ENCODE data around the gene CMIP. TPM values are rescaled to one million over a fixed set of nuclear protein-coding genes. Genes with fewer than 3 reads are reported as not detected.

CMIP gene
- total and polyA plus RNA-seq, 3 experiments from 2014 or later, result 1.0 to 24.4 (median 23.6) TPM

- Histone ChIP-seq H3K27ac (ENCODE audit: low read depth, low read length) (no peak overlapping the region), H3K36me3 (ENCODE audit: insufficient read depth, low read length) (peaks cover 7% of the 10 kb centered on the region), H3K4me3 (ENCODE audit: low read length) (no peak overlapping the region), H3K27me3 (ENCODE audit: insufficient read depth, low read length, poor library complexity, severe bottlenecking) (no peaks in the 10 kb centered on the region), H3K4me1 (ENCODE audit: insufficient read depth, low read length) (peaks cover 28% of the 10 kb centered on the region), H3K9me3 (ENCODE audit: low read length) (no peaks in the 10 kb centered on the region)
- Mint-ChIP-seq H3K27ac (peak overlapping the region in 6 of 8 donors; percentile 45 to 87 (median 72)), H3K36me3 (peaks cover 0 to 48% (median 3%) of the 10 kb centered on the region in 3 donors), H3K4me3 (no peak overlapping the region), H3K4me1 (peaks cover 21 to 23% (median 23%) of the 10 kb centered on the region in 3 donors), H3K9me3 (no peaks in the 10 kb centered on the region), H3K27me3 (no peaks in the 10 kb centered on the region)
- ChIA-PET POLR2A (no interaction called here), CTCF (interaction anchor here (1.0 to 5.5 kb wide), 7 partner anchors 16 to 217 kb away, joined by 3 to 33 read pairs (median 4); no protein-coding TSS in a partner anchor)
- no peak for DNase-seq
Measured at GRCh38 chr16:81620796-81621195, 176.2 kb downstream of the CMIP start.

DNA sequence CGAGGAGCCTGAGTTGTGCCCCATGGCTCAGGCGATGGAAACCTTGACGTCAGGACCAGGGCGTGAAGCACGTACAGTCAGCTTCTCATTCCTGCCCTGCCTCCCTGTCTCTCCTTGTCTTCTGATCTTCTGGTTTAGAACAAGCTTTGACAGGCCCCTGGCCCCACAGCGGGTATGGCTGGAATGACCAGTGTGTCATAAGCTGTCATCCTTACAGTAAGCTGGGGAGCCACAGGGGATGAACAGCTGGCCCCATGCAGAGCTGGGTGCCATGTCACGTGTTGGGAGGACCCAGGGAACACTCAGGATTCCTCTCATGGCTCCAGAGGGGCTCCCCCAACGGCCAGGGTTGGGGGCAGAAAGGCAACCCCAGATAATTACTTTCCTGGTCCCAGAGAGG lies 176.9 kb downstream of the CMIP start:
- no peak for DNase-seq
- H3K9me3 ChIP-seq (ENCODE audit: low read length), result no peaks in the 10 kb centered on the region
- Mint-ChIP-seq H3K36me3 (peaks cover 0 to 48% (median 3%) of the 10 kb centered on the region in 3 donors), H3K27ac (peak overlapping the region in 7 of 8 donors; percentile 23 to 86 (median 60)), H3K4me3 (no peak overlapping the region), H3K4me1 (peaks cover 16 to 23% (median 18%) of the 10 kb centered on the region in 3 donors), H3K9me3 (no peaks in the 10 kb centered on the region), H3K27me3 (no peaks in the 10 kb centered on the region)
- H3K4me3 ChIP-seq (ENCODE audit: low read length), result no peak overlapping the region
- H3K27ac ChIP-seq (ENCODE audit: low read depth, low read length), result no peak overlapping the region
- peaks cover 25% of the 10 kb centered on the region for H3K4me1 ChIP-seq (ENCODE audit: insufficient read depth, low read length)
- H3K36me3 ChIP-seq (ENCODE audit: insufficient read depth, low read length), result peaks cover 7% of the 10 kb centered on the region
- POLR2A ChIA-PET, result interaction anchor here (0.7 kb wide), 1 partner anchor 100 kb away, joined by 3 read pairs; no protein-coding TSS in a partner anchor
- H3K27me3 ChIP-seq (ENCODE audit: insufficient read depth, low read length, poor library complexity, severe bottlenecking), result no peaks in the 10 kb centered on the region
- CTCF ChIA-PET, result interaction anchor here (0.8 to 5.5 kb wide), 8 partner anchors 8 to 217 kb away, joined by 3 to 33 read pairs (median 3); no protein-coding TSS in a partner anchor

- CTCF ChIA-PET, result interaction anchor here (0.7 to 5.5 kb wide), 16 partner anchors 8 to 258 kb away, joined by 3 to 33 read pairs (median 4); no protein-coding TSS in a partner anchor
- Mint-ChIP-seq H3K36me3 (peaks cover 0 to 42% (median 2%) of the 10 kb centered on the region in 3 donors), H3K9me3 (no peaks in the 10 kb centered on the region), H3K4me3 (no peak overlapping the region), H3K4me1 (peaks cover 5 to 19% (median 6%) of the 10 kb centered on the region in 3 donors), H3K27me3 (no peaks in the 10 kb centered on the region), H3K27ac (peak overlapping the region in 6 of 8 donors; percentile 27 to 80 (median 62))
- Histone ChIP-seq H3K9me3 (ENCODE audit: low read length) (no peaks in the 10 kb centered on the region), H3K36me3 (ENCODE audit: insufficient read depth, low read length) (peaks cover 7% of the 10 kb centered on the region), H3K27me3 (ENCODE audit: insufficient read depth, low read length, poor library complexity, severe bottlenecking) (no peaks in the 10 kb centered on the region), H3K4me3 (ENCODE audit: low read length) (no peak overlapping the region), H3K4me1 (ENCODE audit: insufficient read depth, low read length) (peaks cover 12% of the 10 kb centered on the region), H3K27ac (ENCODE audit: low read depth, low read length) (no peak overlapping the region)
- peak; percentile 24 to 70 (median 35) for DNase-seq
- POLR2A ChIA-PET, result interaction anchor here (0.9 kb wide), 1 partner anchor 95 kb away, joined by 3 read pairs; no protein-coding TSS in a partner anchor
Measured at GRCh38 chr16:81623365-81624102, 178.9 kb downstream of the CMIP start.

- Histone ChIP-seq H3K9me3 (ENCODE audit: low read length) (no peaks in the 10 kb centered on the region), H3K36me3 (ENCODE audit: insufficient read depth, low read length) (peaks cover 7% of the 10 kb centered on the region), H3K4me3 (ENCODE audit: low read length) (no peak overlapping the region), H3K27me3 (ENCODE audit: insufficient read depth, low read length, poor library complexity, severe bottlenecking) (no peaks in the 10 kb centered on the region), H3K4me1 (ENCODE audit: insufficient read depth, low read length) (peaks cover 12% of the 10 kb centered on the region), H3K27ac (ENCODE audit: low read depth, low read length) (no peak overlapping the region)
- peak overlapping the region in 5 of 8 donors; percentile 30 to 74 (median 59) for H3K27ac Mint-ChIP-seq
- H3K36me3 Mint-ChIP-seq, result peaks cover 0 to 35% (median 2%) of the 10 kb centered on the region in 3 donors
- ChIA-PET CTCF (interaction anchor here (0.9 to 5.5 kb wide), 7 partner anchors 19 to 220 kb away, joined by 3 to 26 read pairs (median 5); no protein-coding TSS in a partner anchor), POLR2A (no interaction called here)
- no peak for DNase-seq
- H3K4me3 Mint-ChIP-seq, result no peak overlapping the region
- no peaks in the 10 kb centered on the region for H3K9me3 Mint-ChIP-seq
- no peaks in the 10 kb centered on the region for H3K27me3 Mint-ChIP-seq
- peaks cover 5 to 16% (median 9%) of the 10 kb centered on the region in 3 donors for H3K4me1 Mint-ChIP-seq
Measured at GRCh38 chr16:81624403-81624759, 179.8 kb downstream of the CMIP start.

DNA sequence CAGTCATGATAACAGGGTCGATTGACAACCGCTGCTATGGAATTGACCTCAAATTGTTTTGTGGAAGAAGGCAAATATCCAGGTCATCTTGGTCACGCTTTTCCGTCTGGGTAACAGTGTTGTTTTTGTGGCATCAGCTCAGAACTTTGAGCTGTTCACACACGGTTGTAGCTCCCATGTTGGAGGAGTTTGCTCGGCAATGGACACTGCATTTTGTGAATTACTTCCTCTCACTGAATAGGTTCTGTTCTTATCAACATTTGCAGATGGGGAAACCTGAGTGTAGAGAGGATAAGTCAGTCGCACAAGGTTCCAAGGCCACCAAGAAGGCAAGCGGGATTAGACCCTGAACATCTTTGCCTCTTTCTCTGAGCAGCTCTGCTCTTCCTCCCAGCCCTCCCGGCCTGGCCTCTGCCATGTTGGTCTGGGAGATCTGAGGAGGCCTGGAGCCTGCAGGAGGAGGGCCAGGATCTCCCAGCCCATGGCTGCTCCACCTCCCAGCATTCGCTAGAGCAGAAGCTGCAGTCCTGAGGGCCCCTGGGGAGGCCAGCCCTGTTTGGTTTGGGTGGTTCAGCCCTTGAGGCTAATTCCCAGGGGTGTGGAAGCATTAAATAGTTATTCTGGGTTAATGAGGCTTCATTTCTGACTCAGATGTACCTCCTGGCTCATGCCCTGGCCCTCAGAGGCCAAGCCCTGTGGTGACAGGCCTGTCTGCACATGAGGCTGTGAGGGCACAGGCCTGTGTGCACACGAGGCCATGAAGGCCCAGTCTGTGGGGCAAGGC lies 180.3 kb downstream of the CMIP start:
- Mint-ChIP-seq H3K4me1 (peaks cover 5 to 21% (median 10%) of the 10 kb centered on the region in 3 donors), H3K27me3 (no peaks in the 10 kb centered on the region), H3K36me3 (peaks cover 0 to 29% (median 2%) of the 10 kb centered on the region in 3 donors), H3K4me3 (no peak overlapping the region), H3K9me3 (no peaks in the 10 kb centered on the region), H3K27ac (peak overlapping the region in 5 of 8 donors; percentile 42 to 79 (median 59))
- Histone ChIP-seq H3K4me3 (ENCODE audit: low read length) (no peak overlapping the region), H3K27ac (ENCODE audit: low read depth, low read length) (peak overlapping the region; percentile 74), H3K36me3 (ENCODE audit: insufficient read depth, low read length) (peaks cover 7% of the 10 kb centered on the region), H3K9me3 (ENCODE audit: low read length) (no peaks in the 10 kb centered on the region), H3K4me1 (ENCODE audit: insufficient read depth, low read length) (peaks cover 12% of the 10 kb centered on the region), H3K27me3 (ENCODE audit: insufficient read depth, low read length, poor library complexity, severe bottlenecking) (no peaks in the 10 kb centered on the region)
- POLR2A ChIA-PET, result no interaction called here
- no peak for DNase-seq
- CTCF ChIA-PET, result interaction anchor here (0.9 to 5.5 kb wide), 6 partner anchors 20 to 221 kb away, joined by 3 to 26 read pairs (median 5); no protein-coding TSS in a partner anchor

DNA sequence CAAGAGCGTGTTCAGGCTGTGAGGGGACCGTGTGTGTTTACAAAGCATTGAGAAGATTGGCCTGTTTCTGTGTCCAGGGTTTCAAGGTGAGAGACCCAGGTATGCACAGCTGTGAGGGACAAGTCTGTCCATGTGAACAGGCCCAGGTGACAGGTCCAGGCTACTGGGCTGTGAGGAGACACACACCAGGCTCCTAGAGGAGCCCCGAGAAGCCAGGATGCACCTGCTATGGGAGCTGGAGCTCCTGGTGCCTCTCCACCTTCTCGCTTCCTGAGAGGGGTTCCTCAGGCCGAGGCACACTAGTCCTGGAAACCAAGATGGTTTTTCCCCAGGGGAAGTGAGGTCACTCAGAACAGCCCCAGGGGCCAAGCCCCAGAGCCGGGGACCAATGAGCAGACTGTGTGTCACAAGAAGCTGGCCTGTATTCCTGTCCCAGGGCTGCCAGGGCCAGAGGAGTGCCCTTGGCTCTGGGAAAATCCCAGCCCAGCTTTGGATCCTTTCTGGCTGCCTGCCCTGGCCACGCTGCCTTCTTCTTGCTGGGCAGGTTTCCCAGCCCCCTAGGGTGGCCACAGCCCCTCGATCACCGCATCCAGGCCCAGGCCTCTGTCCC lies 181.0 kb downstream of the CMIP start:
- H3K4me1 ChIP-seq (ENCODE audit: insufficient read depth, low read length), result peaks cover 12% of the 10 kb centered on the region
- Mint-ChIP-seq H3K4me1 (peaks cover 5 to 23% (median 10%) of the 10 kb centered on the region in 3 donors), H3K9me3 (no peaks in the 10 kb centered on the region), H3K36me3 (peaks cover 0 to 27% (median 2%) of the 10 kb centered on the region in 3 donors), H3K27ac (peak overlapping the region in 4 of 8 donors; percentile 27 to 79 (median 60)), H3K27me3 (no peaks in the 10 kb centered on the region), H3K4me3 (no peak overlapping the region)
- peaks cover 7% of the 10 kb centered on the region for H3K36me3 ChIP-seq (ENCODE audit: insufficient read depth, low read length)
- DNase-seq, result no peak
- no peak overlapping the region for H3K4me3 ChIP-seq (ENCODE audit: low read length)
- POLR2A ChIA-PET, result no interaction called here
- no peaks in the 10 kb centered on the region for H3K9me3 ChIP-seq (ENCODE audit: low read length)
- H3K27ac ChIP-seq (ENCODE audit: low read depth, low read length), result peak overlapping the region; percentile 74
- CTCF ChIA-PET, result interaction anchor here (0.9 to 5.5 kb wide), 2 partner anchors 97 to 221 kb away, joined by 3 to 26 read pairs; no protein-coding TSS in a partner anchor
- no peaks in the 10 kb centered on the region for H3K27me3 ChIP-seq (ENCODE audit: insufficient read depth, low read length, poor library complexity, severe bottlenecking)

DNA sequence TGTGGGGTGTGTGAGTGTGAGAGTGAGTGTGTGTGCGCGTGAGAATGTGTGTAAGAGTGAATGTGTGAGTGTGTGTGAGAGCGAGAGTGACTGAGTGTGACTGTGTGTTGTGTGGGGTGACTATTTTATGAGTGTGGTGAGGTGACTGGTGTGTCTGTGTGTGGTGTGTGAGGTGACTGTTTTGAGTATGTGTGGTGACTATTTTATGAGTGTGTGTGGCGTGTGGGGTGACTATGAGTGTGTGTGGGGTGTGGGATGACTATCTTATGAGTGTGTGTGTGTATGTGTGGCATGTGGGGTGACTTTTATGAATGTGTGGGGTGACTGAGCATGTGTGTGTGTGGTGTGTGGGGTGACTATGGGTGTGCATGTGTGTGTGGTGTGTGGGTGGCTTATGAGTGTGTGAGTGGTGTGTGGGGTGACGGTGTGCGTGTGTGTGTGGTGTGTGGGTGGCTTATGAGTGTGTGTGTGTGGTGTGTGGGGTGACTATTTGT lies 181.6 kb downstream of the CMIP start:
- no peak overlapping the region for H3K27ac Mint-ChIP-seq
- peaks cover 0 to 25% (median 2%) of the 10 kb centered on the region in 3 donors for H3K36me3 Mint-ChIP-seq
- Histone ChIP-seq H3K9me3 (ENCODE audit: low read length) (no peaks in the 10 kb centered on the region), H3K27ac (ENCODE audit: low read depth, low read length) (peak overlapping the region; percentile 74), H3K4me3 (ENCODE audit: low read length) (no peak overlapping the region), H3K36me3 (ENCODE audit: insufficient read depth, low read length) (peaks cover 4% of the 10 kb centered on the region), H3K27me3 (ENCODE audit: insufficient read depth, low read length, poor library complexity, severe bottlenecking) (no peaks in the 10 kb centered on the region), H3K4me1 (ENCODE audit: insufficient read depth, low read length) (peaks cover 12% of the 10 kb centered on the region)
- H3K4me3 Mint-ChIP-seq, result no peak overlapping the region
- CTCF ChIA-PET, result interaction anchor here (0.9 kb wide), 1 partner anchor 97 kb away, joined by 3 read pairs; no protein-coding TSS in a partner anchor
- peaks cover 10 to 28% (median 15%) of the 10 kb centered on the region in 3 donors for H3K4me1 Mint-ChIP-seq
- POLR2A ChIA-PET, result no interaction called here
- no peaks in the 10 kb centered on the region for H3K27me3 Mint-ChIP-seq
- no peaks in the 10 kb centered on the region for H3K9me3 Mint-ChIP-seq
- no peak for DNase-seq

Data from CD8-positive, alpha-beta memory T cell (primary cell).